Activated T-cell treated with anti-CD3 and anti-CD28 coated beads, Interleukin-2, amount 50 U/mL, for 72 hours (primary cell): ENCODE measurements around the gene GIPC1. TPM values are rescaled to one million over a fixed set of nuclear protein-coding genes. Genes with fewer than 3 reads are reported as not detected.
"Not testable (repeated sequence)": the region's sequence is repeated elsewhere in the genome, so short reads cannot be mapped to it uniquely, and the experiment has no call there.

Source experiments
- ATAC-seq, 2 donors: fragments of 150-1000 bp; cut with Tn5 transposase; replicated peaks in 1 of 2; 2 replicates each; pipeline ENCODE4 v1.10.0; 2021; ENCODE audit warnings: moderate library complexity in 2 of 2, mild to moderate bottlenecking in 1 of 2
- DNase-seq, 2 donors: peaks; one replicate each; pipeline ENCODE4 v3.0.0; 2021 to 2022; ENCODE audit warnings: mixed read lengths in 1 of 2
- H3K27ac Mint-ChIP-seq: one replicate; pipeline ENCODE4 v1.8.0; 2022; ENCODE audit warnings: mild to moderate bottlenecking, moderate library complexity, mixed read lengths
- H3K27me3 Mint-ChIP-seq: one replicate; pipeline ENCODE4 v1.8.0; 2022; ENCODE audit warnings: low read depth, mixed read lengths
- H3K36me3 Mint-ChIP-seq, 2 donors: one replicate each; pipeline ENCODE4 v1.8.0; 2022; ENCODE audit warnings: mixed read lengths in 2 of 2, mild to moderate bottlenecking in 1 of 2; ENCODE audit not compliant: insufficient read depth in 2 of 2
- H3K4me1 Mint-ChIP-seq: one replicate; pipeline ENCODE4 v1.8.0; 2022; ENCODE audit warnings: low read depth, mixed read lengths
- H3K4me3 Mint-ChIP-seq, 2 donors: one replicate each; pipeline ENCODE4 v1.8.0; 2022; ENCODE audit warnings: mild to moderate bottlenecking in 2 of 2, mixed read lengths in 2 of 2, moderate library complexity in 2 of 2
- H3K9me3 Mint-ChIP-seq, 2 donors: one replicate each; pipeline ENCODE4 v1.8.0; 2022; ENCODE audit warnings: mixed read lengths in 2 of 2
- total RNA-seq, 2 donors: library from RNA; stranded (reverse); gene quantifications; one replicate each; pipeline ENCODE4 v1.2.3, GENCODE V29; 2022

GIPC1 gene, protein sequence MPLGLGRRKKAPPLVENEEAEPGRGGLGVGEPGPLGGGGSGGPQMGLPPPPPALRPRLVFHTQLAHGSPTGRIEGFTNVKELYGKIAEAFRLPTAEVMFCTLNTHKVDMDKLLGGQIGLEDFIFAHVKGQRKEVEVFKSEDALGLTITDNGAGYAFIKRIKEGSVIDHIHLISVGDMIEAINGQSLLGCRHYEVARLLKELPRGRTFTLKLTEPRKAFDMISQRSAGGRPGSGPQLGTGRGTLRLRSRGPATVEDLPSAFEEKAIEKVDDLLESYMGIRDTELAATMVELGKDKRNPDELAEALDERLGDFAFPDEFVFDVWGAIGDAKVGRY
- total RNA-seq, result 10 to 100 TPM; 24.1 to 28.6 TPM

GRCh38 chr19:14496029-14496833 lies at the start of gene GIPC1:
GIPC1 (minus strand) TSS chr19:14496127; CDS start chr19:14482976, 13,151 bp downstream.
- H3K4me1 Mint-ChIP-seq, result peaks cover 20% of the 10 kb centered on the region
- peaks cover 2 to 6% of the 10 kb centered on the region in 2 donors for H3K36me3 Mint-ChIP-seq
- H3K9me3 Mint-ChIP-seq, result no peaks in the 10 kb centered on the region
- peak; percentile 93 to 95 for ATAC-seq
- H3K27me3 Mint-ChIP-seq, result no peaks in the 10 kb centered on the region
- H3K4me3 Mint-ChIP-seq, result peak within 1 kb of the TSS; percentile 81 to 85
- peak; percentile 88 to 91 for DNase-seq
- H3K27ac Mint-ChIP-seq, result no peak within 1 kb of the TSS

DNA sequence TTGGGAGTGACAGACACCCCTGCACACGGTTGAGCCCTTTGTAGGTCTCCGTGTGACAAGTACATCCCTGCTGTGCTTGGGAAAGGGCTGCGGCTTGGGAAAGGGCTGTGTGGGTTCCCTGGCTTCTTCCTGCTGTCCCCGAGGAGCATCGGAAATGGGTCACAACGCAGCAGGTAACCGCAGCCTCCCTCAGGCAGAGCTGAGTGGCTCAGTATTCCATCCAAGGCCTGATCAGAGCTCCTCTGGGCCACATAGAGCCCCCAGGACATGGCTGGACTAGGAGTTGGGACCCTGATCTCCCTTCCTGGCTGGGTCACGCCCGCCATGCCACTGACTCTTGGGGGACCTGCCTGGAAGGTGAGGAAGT lies 49.8 kb upstream of the GIPC1 start:
- H3K4me3 Mint-ChIP-seq, result no peak overlapping the region

DNA sequence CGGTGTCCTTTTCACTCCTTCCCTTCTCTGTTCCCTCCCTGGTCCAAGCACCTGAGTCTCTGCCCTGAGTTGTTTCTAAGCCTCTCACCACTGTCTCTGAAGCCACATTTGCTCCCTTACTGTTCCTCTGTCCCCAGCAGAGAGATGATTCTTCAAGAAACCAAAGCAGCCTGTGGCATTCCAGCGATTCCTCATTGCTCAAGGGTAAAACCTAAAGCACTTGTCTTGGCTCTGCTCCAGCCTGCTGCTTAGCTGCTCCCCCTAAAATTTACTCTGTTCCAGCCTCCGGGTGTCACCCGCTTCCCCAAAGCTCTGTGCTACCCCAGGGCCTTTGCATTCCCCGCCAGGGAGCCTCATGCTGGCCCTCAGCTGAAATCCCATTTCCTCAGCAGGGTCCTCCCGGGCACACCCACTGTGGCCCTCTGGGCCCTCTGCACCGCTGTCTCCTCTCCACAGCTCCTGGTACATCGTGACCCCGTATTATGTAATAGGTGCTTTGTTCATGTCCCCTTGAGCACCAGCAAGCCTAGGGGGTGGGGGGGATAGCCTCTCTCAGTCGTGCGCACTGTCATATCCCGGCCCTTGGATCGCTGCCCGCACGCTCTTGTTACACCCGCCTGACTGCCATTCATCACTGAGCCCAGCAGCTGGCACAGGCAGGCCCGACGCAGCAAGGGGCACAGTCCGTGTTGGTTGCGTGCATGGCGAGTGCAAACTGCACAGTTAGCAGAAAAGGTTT lies 49.2 kb upstream of the GIPC1 start:
- no peaks in the 10 kb centered on the region for H3K27me3 Mint-ChIP-seq
- H3K4me3 Mint-ChIP-seq, result no peak overlapping the region
- H3K9me3 Mint-ChIP-seq, result no peaks in the 10 kb centered on the region

More for the DNA sequence above, 49.8 kb upstream of the GIPC1 start:
- Mint-ChIP-seq H3K4me1 (peaks cover 22% of the 10 kb centered on the region), H3K36me3 (peaks cover 2 to 5% of the 10 kb centered on the region in 2 donors), H3K9me3 (no peaks in the 10 kb centered on the region), H3K27me3 (no peaks in the 10 kb centered on the region), H3K27ac (no peak overlapping the region)
- DNase-seq (no peak), ATAC-seq (no peak)

GRCh38 chr19:14544047-14544446 lies 48.1 kb upstream of the GIPC1 start:
- Mint-ChIP-seq H3K27ac (no peak overlapping the region), H3K9me3 (no peaks in the 10 kb centered on the region), H3K27me3 (no peaks in the 10 kb centered on the region), H3K4me3 (no peak overlapping the region), H3K4me1 (peaks cover 11% of the 10 kb centered on the region), H3K36me3 (peaks cover 2 to 3% of the 10 kb centered on the region in 2 donors)
- peak; percentile 39 to 78 for ATAC-seq
- DNase-seq, result no peak

More for the DNA sequence above, 49.2 kb upstream of the GIPC1 start:
- H3K36me3 Mint-ChIP-seq, result peaks cover 3 to 5% of the 10 kb centered on the region in 2 donors
- DNase-seq (no peak), ATAC-seq (no peak)
- peak overlapping the region; percentile 52 for H3K27ac Mint-ChIP-seq
- H3K4me1 Mint-ChIP-seq, result peaks cover 17% of the 10 kb centered on the region

GRCh38 chr19:14542711-14543328 lies 46.9 kb upstream of the GIPC1 start:
- H3K4me1 Mint-ChIP-seq, result peaks cover 12% of the 10 kb centered on the region
- no peak overlapping the region for H3K27ac Mint-ChIP-seq
- no peaks in the 10 kb centered on the region for H3K27me3 Mint-ChIP-seq
- ATAC-seq (peak in 1 of 2 donors; percentile 61), DNase-seq (no peak)
- peaks cover 0 to 3% of the 10 kb centered on the region in 2 donors for H3K36me3 Mint-ChIP-seq
- H3K9me3 Mint-ChIP-seq, result no peaks in the 10 kb centered on the region
- no peak overlapping the region for H3K4me3 Mint-ChIP-seq

GRCh38 chr19:14541979-14542378 lies 46.1 kb upstream of the GIPC1 start:
- DNase-seq, H3K9me3 Mint-ChIP-seq, H3K27ac Mint-ChIP-seq, H3K27me3 Mint-ChIP-seq, H3K36me3 Mint-ChIP-seq, H3K4me3 Mint-ChIP-seq, ATAC-seq: not testable (repeated sequence)
- H3K4me1 Mint-ChIP-seq, result peaks cover 19% of the 10 kb centered on the region

- Mint-ChIP-seq H3K4me3 (no peak overlapping the region), H3K36me3 (peaks cover 0 to 1% of the 10 kb centered on the region in 2 donors), H3K9me3 (no peaks in the 10 kb centered on the region), H3K27me3 (no peaks in the 10 kb centered on the region), H3K27ac (no peak overlapping the region), H3K4me1 (peaks cover 25% of the 10 kb centered on the region)
- DNase-seq (no peak), ATAC-seq (no peak)
Observed at GRCh38 chr19:14540741-14541525, 45.0 kb upstream of the GIPC1 start.

DNA sequence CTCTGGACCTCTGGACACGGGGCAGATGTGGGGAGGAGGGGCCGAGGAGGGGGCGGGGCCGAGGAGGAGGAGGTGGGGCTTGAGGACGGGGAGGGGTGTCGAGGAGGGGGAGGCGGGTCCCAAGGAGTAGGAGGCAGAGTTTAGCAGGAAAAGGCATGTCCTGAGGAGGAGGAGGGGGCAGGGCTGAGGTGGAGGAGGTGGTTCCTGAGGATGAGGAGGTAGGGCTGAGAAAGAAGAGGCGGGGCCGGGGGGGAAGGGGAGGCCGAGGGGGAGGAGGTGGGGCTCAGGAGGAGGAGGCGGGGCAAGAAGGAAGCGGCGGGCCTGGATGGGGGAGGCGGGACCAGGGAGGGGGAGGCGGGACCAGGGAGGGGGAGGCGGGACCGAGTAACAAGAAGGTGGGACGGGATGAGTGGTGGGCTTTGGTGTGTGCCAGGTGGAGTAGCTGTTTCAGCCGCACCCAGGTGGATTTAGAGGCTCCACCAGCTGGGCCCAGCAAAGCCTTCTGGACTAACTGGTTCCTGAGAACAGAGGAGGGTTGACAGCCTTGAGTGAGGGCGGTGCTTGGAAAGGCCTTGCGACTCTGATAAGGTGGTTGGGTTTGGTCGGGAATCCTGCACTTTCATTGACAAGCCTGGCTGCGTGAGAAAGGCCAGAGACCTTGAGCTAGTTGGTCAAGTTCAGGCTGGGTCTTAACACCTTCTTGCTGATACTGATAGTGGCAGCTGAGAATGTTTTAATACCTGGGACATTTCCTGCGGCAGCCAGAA lies 41.2 kb upstream of the GIPC1 start:
- H3K4me1 Mint-ChIP-seq, result peaks cover 33% of the 10 kb centered on the region
- H3K36me3 Mint-ChIP-seq, result peaks cover 0 to 3% of the 10 kb centered on the region in 2 donors
- no peak overlapping the region for H3K27ac Mint-ChIP-seq
- DNase-seq, result peak; percentile 53 to 55
- no peak overlapping the region for H3K4me3 Mint-ChIP-seq
- no peaks in the 10 kb centered on the region for H3K27me3 Mint-ChIP-seq
- no peaks in the 10 kb centered on the region for H3K9me3 Mint-ChIP-seq
- ATAC-seq, result peak; percentile 74 to 75

GRCh38 chr19:14533450-14533849 lies 37.5 kb upstream of the GIPC1 start:
- H3K27ac Mint-ChIP-seq, result no peak overlapping the region
- no peaks in the 10 kb centered on the region for H3K27me3 Mint-ChIP-seq

DNA sequence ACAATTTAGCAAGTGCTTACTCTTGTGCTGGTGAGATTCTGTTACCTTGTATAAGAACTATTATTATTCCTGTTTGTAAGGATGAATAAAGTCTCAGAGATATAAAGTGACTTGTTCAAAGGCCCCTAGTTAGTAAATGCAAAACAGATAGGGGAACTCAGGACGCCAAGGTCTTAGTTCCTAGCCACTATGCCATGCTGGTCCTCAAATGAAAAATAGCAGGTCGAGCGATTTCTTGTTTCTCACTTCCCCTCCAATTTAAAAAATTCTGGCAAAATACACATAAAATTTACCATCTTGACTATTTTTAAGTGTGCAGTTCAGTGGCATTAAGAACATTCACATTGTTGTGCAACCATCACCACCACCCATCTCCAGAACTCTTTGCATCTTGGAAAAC lies 34.6 kb upstream of the GIPC1 start:
- Mint-ChIP-seq H3K9me3 (no peaks in the 10 kb centered on the region), H3K27ac (peak overlapping the region; percentile 58), H3K36me3 (peaks cover 0 to 4% of the 10 kb centered on the region in 2 donors), H3K4me3 (peak overlapping the region; percentile 78 to 99), H3K27me3 (no peaks in the 10 kb centered on the region), H3K4me1 (peaks cover 47% of the 10 kb centered on the region)
- DNase-seq, result no peak
- ATAC-seq, result no peak

More at GRCh38 chr19:14533450-14533849, 37.5 kb upstream of the GIPC1 start:
- Mint-ChIP-seq H3K4me1 (peaks cover 55% of the 10 kb centered on the region), H3K9me3 (no peaks in the 10 kb centered on the region), H3K4me3 (no peak overlapping the region), H3K36me3 (peaks cover 0 to 2% of the 10 kb centered on the region in 2 donors)
- ATAC-seq, result no peak
- DNase-seq, result no peak

GRCh38 chr19:14530005-14530348 lies 34.0 kb upstream of the GIPC1 start:
- ATAC-seq, result no peak
- H3K27ac Mint-ChIP-seq, result peak overlapping the region; percentile 45
- H3K4me1 Mint-ChIP-seq, result peaks cover 46% of the 10 kb centered on the region
- peak in 1 of 2 donors; percentile 41 for DNase-seq
- no peaks in the 10 kb centered on the region for H3K27me3 Mint-ChIP-seq
- no peaks in the 10 kb centered on the region for H3K9me3 Mint-ChIP-seq
- peaks cover 0 to 4% of the 10 kb centered on the region in 2 donors for H3K36me3 Mint-ChIP-seq
- peak overlapping the region; percentile 95 to 99 for H3K4me3 Mint-ChIP-seq
